GM19099 (cell line): Measurements from ENCODE around the gene SHISAL2A.

ENCODE experiments used
- POLR2A ChIP-seq: IDR thresholded peaks from 3 replicates; pipeline ENCODE4 v1.6.1; 2011; ENCODE audit warnings: low read depth; ENCODE audit not compliant: insufficient read length; ENCODE audit errors: extremely low read depth

Gene SHISAL2A

DNA sequence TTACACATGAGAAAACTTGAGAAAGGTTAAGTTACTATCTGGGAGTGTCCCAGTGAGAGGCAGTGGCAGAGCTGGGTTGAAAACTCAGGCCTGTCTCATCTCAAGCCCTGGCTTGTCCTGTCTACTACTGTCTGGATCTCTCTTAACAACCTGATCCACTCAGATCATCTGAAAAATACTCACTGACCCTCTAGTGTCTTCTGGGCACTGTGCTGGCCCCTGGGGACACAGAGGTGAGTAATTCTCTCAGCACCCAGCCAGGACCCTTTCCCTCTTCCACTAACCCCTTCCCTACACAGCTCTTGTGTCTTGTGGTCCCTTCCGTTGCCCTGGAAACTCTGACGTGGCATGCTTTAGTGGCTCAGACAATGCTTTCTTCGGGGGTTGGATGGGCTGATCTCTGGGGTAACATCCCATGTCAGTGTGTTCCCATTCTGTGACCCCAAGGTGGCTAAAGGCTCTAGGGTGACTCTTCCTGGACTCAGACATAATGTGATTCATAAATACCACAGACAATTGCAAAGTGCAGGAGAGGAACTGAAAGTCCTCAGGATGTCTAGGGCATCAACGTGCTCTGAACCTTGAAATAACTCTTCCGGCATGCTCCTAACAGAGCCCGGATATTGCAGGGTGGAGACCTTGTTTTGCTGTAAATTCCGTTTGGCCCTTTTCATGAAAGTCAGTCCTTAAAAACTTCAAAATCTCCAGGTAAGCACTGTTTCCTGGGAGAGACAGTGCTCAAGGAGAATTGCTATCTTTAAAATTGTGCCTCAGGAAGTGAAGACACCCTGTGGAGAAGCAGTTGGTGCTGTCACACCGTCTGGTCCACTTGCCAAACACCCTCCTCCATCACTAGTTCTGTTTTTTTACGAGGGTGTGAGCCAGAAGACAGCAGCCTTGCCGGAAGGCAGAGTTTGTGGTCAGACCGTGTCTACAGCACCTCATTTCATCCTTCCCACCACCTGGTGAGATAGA lies 4.0 kb downstream of the SHISAL2A start:
- TF ChIP-seq POLR2A: peak; percentile 26

DNA sequence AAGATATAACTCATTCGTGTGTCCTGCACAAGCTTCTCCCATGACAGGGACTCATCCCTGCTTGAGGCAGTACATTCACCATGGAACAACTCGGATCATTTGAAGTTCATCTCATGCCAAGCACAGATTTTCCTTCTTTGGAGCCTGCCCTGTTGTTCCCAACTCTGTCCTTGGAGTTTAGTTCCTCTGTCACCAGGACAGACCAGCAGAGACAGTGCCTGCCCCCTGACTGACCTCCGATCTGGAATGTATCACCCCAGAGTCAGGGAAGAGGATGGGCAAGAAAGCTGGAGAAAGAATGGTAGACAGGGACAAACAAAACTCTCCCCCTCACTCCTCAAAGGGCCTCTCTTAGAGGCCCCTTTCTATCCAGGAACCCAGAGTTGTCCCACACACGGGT lies 5.0 kb downstream of the SHISAL2A start:
- no peak for TF ChIP-seq POLR2A

GRCh38 chr1:52640697-52641096 lies 7.7 kb downstream of the SHISAL2A start:
- no peak for TF ChIP-seq POLR2A

DNA sequence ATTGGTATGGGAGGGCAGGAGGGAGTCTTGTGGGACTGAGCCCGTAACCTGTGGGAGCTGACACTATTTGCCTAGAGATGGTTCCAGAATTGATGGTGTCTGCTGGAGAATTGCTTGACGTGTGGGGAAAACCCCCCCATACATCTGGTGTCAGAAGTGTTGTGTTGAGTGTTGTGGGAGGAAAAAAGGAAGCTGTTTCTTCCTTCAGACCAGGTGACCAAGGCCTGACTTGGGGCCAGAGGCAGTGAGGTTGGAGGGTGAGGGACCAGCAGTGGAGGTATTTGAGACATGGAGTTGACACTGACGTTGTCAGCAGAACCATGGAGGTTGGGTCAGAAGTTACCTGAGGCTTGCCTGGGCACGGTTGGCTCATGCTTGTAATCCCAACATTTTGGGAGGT lies 8.3 kb downstream of the SHISAL2A start:
- no peak for TF ChIP-seq POLR2A

- no peak for TF ChIP-seq POLR2A
Observed at GRCh38 chr1:52645261-52645660, 12.3 kb downstream of the SHISAL2A start.

GRCh38 chr1:52651904-52652303 lies 18.9 kb downstream of the SHISAL2A start:
- TF ChIP-seq POLR2A: no peak

- no peak for TF ChIP-seq POLR2A
Observed at GRCh38 chr1:52653207-52653849, 20.4 kb downstream of the SHISAL2A start.

DNA sequence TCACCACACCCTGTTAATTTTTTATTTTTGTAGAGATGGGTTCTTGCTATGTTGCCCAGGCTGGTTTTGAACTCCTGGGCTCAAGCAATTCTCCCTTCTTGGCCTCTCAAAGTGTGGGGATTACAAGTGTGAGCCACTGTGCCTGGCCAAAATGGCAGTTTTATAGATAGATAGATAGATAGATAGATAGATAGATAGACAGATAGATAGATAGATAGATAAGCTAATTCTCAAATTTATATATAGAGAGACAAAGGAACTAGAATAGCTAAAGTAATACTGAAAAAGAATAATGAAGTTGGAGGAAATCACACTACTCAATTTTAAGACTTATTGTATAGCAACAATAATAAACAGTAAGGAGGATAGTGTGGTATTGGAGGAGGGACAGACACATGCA lies 21.1 kb downstream of the SHISAL2A start:
- TF ChIP-seq POLR2A: no peak

DNA sequence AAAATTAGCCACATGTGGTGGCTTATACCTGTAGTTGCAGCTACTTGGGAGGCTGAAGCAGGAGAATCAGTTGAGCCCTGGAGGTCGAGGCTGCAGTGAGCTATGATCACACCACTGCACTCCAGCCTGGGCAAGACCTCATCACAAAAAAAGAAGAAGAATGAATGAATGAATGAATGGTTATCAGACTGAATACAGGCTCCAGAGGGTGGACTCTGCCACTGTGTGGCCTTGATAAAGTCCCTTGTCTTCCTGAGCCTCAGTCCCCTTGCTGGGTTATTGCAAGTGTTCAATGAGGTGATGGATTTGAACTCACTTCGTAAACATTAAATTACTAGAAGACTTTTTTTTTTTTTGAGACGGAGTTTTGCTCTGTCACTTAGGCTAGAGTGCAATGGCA lies 24.7 kb downstream of the SHISAL2A start:
- TF ChIP-seq POLR2A: no peak

- TF ChIP-seq POLR2A: no peak
Observed at GRCh38 chr1:52658795-52659194, 25.8 kb downstream of the SHISAL2A start.

DNA sequence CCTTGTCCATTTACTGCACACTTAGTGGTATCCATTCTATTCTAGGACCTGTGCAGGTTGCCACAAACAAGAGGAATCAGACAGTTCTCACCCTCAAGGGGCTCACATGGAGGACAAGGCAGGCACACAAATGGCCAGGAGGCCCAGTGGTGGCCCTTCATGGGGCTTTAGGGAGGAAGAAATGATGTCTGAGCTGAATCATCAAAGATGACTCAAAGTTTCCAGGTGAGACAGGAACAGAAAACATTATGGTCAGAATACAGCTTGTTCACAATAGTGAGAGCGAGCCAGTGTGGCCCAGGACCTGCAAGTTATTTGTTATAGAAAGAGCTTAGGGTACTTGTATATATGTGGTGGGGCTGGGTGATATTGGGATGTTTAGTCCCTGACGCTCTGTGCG lies 26.4 kb downstream of the SHISAL2A start:
- no peak for TF ChIP-seq POLR2A

GRCh38 chr1:52659851-52660596 lies 27.1 kb downstream of the SHISAL2A start:
- TF ChIP-seq POLR2A: no peak

DNA sequence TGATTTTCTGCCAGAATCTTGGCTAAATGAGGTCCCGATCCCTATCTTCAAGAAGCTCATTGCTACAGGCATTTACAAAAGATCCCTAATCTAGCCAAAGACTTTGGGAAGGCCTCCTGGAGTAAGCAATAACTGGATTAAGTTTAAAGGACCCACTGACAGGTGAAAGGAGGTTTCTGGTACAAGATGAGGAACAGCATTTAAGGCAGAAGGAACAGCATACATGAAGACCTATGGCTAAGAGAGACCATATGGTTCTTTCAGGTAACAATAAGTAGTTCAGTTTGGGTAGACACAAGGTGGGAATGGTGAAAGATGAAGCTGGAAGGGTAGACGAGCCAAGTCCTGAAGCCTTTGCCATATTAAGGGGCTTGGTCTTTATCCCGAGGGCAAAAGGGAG lies 27.8 kb downstream of the SHISAL2A start:
- TF ChIP-seq POLR2A: no peak

- TF ChIP-seq POLR2A: no peak
Observed at GRCh38 chr1:52662645-52663313, 29.8 kb downstream of the SHISAL2A start.

- TF ChIP-seq POLR2A: no peak
Observed at GRCh38 chr1:52663716-52664115, 30.7 kb downstream of the SHISAL2A start.
